Measurements from ENCODE around the gene GRM4.

Gene GRM4

DNA sequence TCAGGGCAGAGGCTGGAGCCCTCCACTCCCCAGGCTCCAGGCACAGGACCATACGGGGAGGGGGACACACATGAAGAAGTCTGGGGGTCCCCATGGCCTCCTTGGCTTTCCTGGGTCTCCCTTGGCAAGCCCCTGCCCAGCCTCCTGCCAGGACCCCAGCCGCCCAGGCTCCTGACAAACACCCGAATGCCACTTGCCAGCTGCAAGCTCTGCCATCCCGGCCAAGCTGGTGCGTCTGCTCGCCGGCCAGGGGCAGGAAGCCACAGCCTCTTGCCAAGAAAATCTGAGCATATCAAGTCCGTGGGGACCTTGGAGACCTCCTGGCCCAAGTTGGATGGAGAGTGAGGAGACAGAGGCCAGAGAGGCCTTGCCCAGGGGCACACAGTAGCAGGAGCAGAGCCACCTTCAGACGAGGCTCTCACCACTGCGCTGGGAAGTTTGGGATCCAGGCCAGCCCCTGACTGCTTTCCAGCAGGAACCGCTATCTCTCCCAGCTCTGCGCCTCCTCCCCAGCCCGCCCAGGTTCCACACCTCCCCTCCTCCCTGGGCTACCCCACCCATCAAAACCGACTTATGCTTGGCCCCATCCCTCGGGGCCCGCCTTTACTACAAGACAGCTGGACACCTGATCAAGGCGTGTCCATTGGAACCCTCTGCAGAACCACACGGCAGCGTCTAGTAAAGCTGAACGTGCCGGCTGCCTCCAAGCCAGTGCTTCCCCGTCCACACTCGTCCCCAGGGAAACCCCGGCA lies 80.2 kb downstream of the GRM4 start:
- Histone ChIP-seq H3K36me3 (ENCODE audit: insufficient read depth) (no peaks in the 10 kb centered on the region), H4K20me1 (ENCODE audit: insufficient read depth) (no peaks in the 10 kb centered on the region), H3K27ac (no peak overlapping the region), H3K4me1 (ENCODE audit: low read depth, poor library complexity, severe bottlenecking) (no peaks in the 10 kb centered on the region), H3K9ac (no peak overlapping the region), H3K4me3 (IDR thresholded peaks at IDR 0.05; ENCODE audit: insufficient read depth, low read depth, low read length) (no peak overlapping the region), H3K79me2 (ENCODE audit: insufficient read depth, low read depth) (no peaks in the 10 kb centered on the region), H2AFZ (ENCODE audit: low read depth) (no peak overlapping the region), H3K27me3 (ENCODE audit: insufficient read depth, low read depth) (peaks cover 80% of the 10 kb centered on the region), H3K4me2 (no peak overlapping the region)
- TF ChIP-seq, protein P1, sequence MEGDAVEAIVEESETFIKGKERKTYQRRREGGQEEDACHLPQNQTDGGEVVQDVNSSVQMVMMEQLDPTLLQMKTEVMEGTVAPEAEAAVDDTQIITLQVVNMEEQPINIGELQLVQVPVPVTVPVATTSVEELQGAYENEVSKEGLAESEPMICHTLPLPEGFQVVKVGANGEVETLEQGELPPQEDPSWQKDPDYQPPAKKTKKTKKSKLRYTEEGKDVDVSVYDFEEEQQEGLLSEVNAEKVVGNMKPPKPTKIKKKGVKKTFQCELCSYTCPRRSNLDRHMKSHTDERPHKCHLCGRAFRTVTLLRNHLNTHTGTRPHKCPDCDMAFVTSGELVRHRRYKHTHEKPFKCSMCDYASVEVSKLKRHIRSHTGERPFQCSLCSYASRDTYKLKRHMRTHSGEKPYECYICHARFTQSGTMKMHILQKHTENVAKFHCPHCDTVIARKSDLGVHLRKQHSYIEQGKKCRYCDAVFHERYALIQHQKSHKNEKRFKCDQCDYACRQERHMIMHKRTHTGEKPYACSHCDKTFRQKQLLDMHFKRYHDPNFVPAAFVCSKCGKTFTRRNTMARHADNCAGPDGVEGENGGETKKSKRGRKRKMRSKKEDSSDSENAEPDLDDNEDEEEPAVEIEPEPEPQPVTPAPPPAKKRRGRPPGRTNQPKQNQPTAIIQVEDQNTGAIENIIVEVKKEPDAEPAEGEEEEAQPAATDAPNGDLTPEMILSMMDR (conservative IDR thresholded peaks at IDR 0.05; ENCODE audit: low read depth, low read length), result no peak

DNA sequence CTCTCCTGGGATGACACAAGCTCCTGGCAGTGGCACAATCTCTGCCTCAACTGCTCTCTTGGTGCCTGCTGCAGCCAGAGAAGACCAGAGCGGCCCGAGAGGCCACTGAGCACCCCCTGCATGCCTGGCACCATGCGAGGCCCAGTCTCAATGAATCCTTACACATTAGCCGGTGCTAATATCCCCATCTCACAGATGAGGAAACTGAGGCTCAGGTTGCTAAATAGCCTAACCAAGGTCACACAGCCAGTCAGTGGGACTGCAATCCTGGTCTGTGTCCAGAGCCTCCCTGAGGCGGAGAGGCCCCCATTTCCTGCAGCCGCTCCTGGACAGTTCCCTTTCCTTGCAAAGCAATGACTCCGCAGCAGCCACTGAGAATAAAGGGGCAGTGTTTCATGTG lies 81.2 kb downstream of the GRM4 start:
- H3K4me1 ChIP-seq (ENCODE audit: low read depth, poor library complexity, severe bottlenecking), result no peaks in the 10 kb centered on the region
- H3K4me2 ChIP-seq, result no peak overlapping the region
- TF ChIP-seq, protein P1 (conservative IDR thresholded peaks at IDR 0.05; ENCODE audit: low read depth, low read length), result no peak
- no peak overlapping the region for H3K27ac ChIP-seq
- H2AFZ ChIP-seq (ENCODE audit: low read depth), result no peak overlapping the region
- H3K79me2 ChIP-seq (ENCODE audit: insufficient read depth, low read depth), result no peaks in the 10 kb centered on the region
- H3K36me3 ChIP-seq (ENCODE audit: insufficient read depth), result no peaks in the 10 kb centered on the region
- H3K4me3 ChIP-seq (IDR thresholded peaks at IDR 0.05; ENCODE audit: insufficient read depth, low read depth, low read length), result no peak overlapping the region
- H3K27me3 ChIP-seq (ENCODE audit: insufficient read depth, low read depth), result peaks cover 90% of the 10 kb centered on the region
- no peaks in the 10 kb centered on the region for H4K20me1 ChIP-seq (ENCODE audit: insufficient read depth)
- no peak overlapping the region for H3K9ac ChIP-seq

DNA sequence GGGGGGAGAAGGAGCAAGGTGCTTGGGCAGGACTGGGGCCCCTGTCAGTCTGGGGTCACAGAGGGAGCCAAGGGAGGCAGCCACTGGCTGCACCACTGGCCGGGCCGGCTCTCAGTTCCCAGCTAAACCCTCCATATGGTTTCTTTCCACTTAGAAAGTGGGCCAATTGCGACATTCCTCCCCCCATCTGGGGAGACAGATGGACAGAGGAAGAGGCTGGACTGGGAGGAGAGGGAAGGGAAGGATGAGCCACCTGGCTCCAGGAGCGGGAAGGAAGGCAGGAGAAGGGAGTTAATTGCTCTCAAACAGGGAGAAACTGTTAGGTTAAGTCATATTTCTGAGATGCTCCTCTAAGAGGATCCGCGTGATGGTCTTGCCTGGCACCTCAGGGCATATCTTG lies 82.2 kb downstream of the GRM4 start:
- Histone ChIP-seq H3K27me3 (ENCODE audit: insufficient read depth, low read depth) (peaks cover 97% of the 10 kb centered on the region), H2AFZ (ENCODE audit: low read depth) (no peak overlapping the region), H3K4me1 (ENCODE audit: low read depth, poor library complexity, severe bottlenecking) (no peaks in the 10 kb centered on the region), H3K36me3 (ENCODE audit: insufficient read depth) (no peaks in the 10 kb centered on the region), H4K20me1 (ENCODE audit: insufficient read depth) (no peaks in the 10 kb centered on the region), H3K79me2 (ENCODE audit: insufficient read depth, low read depth) (no peaks in the 10 kb centered on the region), H3K4me2 (no peak overlapping the region), H3K9ac (no peak overlapping the region), H3K27ac (no peak overlapping the region), H3K4me3 (IDR thresholded peaks at IDR 0.05; ENCODE audit: insufficient read depth, low read depth, low read length) (no peak overlapping the region)
- TF ChIP-seq, protein P1 (conservative IDR thresholded peaks at IDR 0.05; ENCODE audit: low read depth, low read length), result no peak

DNA sequence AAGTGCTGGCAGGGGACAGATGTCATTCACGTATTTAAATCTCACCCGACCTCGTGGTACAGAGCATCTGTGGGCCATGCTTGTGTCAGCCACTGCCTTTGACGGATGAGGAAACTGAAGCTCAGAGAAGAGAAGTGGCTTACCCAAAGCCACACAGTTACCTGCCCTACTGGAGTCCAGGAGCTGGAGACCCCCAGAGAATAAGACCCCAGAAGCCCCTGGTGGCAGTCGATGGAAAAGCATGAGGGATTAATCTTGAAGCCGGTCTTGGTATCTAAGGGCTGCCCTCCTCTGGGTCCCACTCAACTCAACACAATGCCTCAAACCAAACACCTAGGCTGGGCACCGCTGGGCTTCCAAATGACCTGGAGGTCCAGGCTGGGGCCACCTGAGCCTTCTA lies 83.1 kb downstream of the GRM4 start:
- H3K36me3 ChIP-seq (ENCODE audit: insufficient read depth), result no peaks in the 10 kb centered on the region
- H3K27me3 ChIP-seq (ENCODE audit: insufficient read depth, low read depth), result peaks cover 98% of the 10 kb centered on the region
- H3K27ac ChIP-seq, result no peak overlapping the region
- no peak overlapping the region for H3K4me2 ChIP-seq
- H2AFZ ChIP-seq (ENCODE audit: low read depth), result no peak overlapping the region
- no peak overlapping the region for H3K4me3 ChIP-seq (IDR thresholded peaks at IDR 0.05; ENCODE audit: insufficient read depth, low read depth, low read length)
- no peaks in the 10 kb centered on the region for H3K4me1 ChIP-seq (ENCODE audit: low read depth, poor library complexity, severe bottlenecking)
- TF ChIP-seq, protein P1 (conservative IDR thresholded peaks at IDR 0.05; ENCODE audit: low read depth, low read length), result no peak
- H3K9ac ChIP-seq, result no peak overlapping the region
- H4K20me1 ChIP-seq (ENCODE audit: insufficient read depth), result no peaks in the 10 kb centered on the region
- H3K79me2 ChIP-seq (ENCODE audit: insufficient read depth, low read depth), result no peaks in the 10 kb centered on the region
